Measurements from ENCODE around the gene TRIM62.

- TF ChIP-seq CTCF (IDR thresholded peaks at IDR 0.05; ENCODE audit: insufficient read depth, low read depth, low read length) (no peak), EZH2 (IDR thresholded peaks at IDR 0.05; ENCODE audit: insufficient read depth, low read length) (no peak)
Observed at GRCh38 chr1:33188572-33189275, 6.9 kb upstream of the TRIM62 start.

All from astrocyte (in vitro differentiated cells and primary cell).